Esophagus muscularis mucosa (tissue), 4 donors: ENCODE measurements around the gene PAAF1. TPM values are rescaled to one million over a fixed set of nuclear protein-coding genes. Genes with fewer than 3 reads are reported as not detected.
"Not testable (repeated sequence)": the region's sequence is repeated elsewhere in the genome, so short reads cannot be mapped to it uniquely, and the experiment has no call there.

Experiments used
- DNase-seq: peaks from one replicate; pipeline ENCODE4 v3.0.0-alpha.2; 2017; ENCODE audit errors: extremely low spot score
- H3K27ac ChIP-seq, 4 donors: fragments of 200-600 bp; sonication (generic); replicated peaks in 1 of 4; 1 replicate in 3 of 4; 2 replicates in 1 of 4; pipeline ENCODE4 v1.5.1; 2016 to 2019; ENCODE audit warnings: mild to moderate bottlenecking in 1 of 4
- H3K27me3 ChIP-seq, 4 donors: fragments of 200-600 bp; sonication (generic); one replicate each; pipeline versions ENCODE4 v1.5.1 to v1.6.0; 2016 to 2019
- H3K36me3 ChIP-seq, 4 donors: fragments of 200-600 bp; sonication (generic); one replicate each; pipeline ENCODE4 v1.5.1; 2016 to 2019
- H3K4me1 ChIP-seq, 4 donors: fragments of 200-600 bp; sonication (generic); one replicate each; pipeline ENCODE4 v1.5.1; 2016 to 2019
- H3K4me3 ChIP-seq, 4 donors: fragments of 200-600 bp; sonication (generic); 1 replicate in 2 of 4; 2 replicates in 2 of 4; pipeline ENCODE4 v1.5.1; 2016 to 2019; ENCODE audit warnings: mild to moderate bottlenecking in 4 of 4, moderate library complexity in 1 of 4
- H3K9me3 ChIP-seq, 4 donors: fragments of 200-600 bp; sonication (generic); 1 replicate in 3 of 4; 2 replicates in 1 of 4; pipeline ENCODE4 v1.5.1; 2016 to 2019
- CTCF ChIP-seq, 3 experiments: fragments of 200-600 bp in 2 of 3; fragments of 450-650 bp in 1 of 3; sonication (generic) in 2 of 3; IDR thresholded peaks; one replicate each; pipeline ENCODE4 v1.5.1; 2017 to 2019; ENCODE audit warnings: antibody characterized with exemption in 3 of 3, mild to moderate bottlenecking in 2 of 3, moderate library complexity in 1 of 3
- EP300 ChIP-seq: sonication (generic); formaldehyde crosslinking; IDR thresholded peaks from one replicate; pipeline ENCODE4 v1.6.1; 2017; ENCODE audit warnings: antibody characterized with exemption
- POLR2A ChIP-seq: fragments of 450-650 bp; IDR thresholded peaks from one replicate; pipeline ENCODE4 v1.6.1; 2017; ENCODE audit warnings: antibody characterized with exemption, moderate library complexity, mild to moderate bottlenecking, low read depth
- POLR2AphosphoS5 ChIP-seq, 2 donors: sonication (generic); formaldehyde crosslinking; IDR thresholded peaks; one replicate each; pipeline ENCODE4 v1.6.1; 2017; ENCODE audit warnings: antibody characterized with exemption in 2 of 2
- WGBS: methylation state at CpG from one replicate; pipeline ENCODE4 v1.1.5; 2018; 5-methylcytosine and 5-hydroxymethylcytosine counted together
- intact Hi-C: fragments of 100-400 bp; cut with DNase I; formaldehyde crosslinking; loops from one replicate; pipeline ENCODE4 v1.15.1; 2023
- total RNA-seq, 4 donors: library from RNA; depleted of rRNA; stranded (reverse); fragments of >200 nt; gene quantifications; one replicate each; pipeline versions ENCODE4 v1.1.0 to v1.2.1, GENCODE V29; 2016

Gene PAAF1
- total RNA-seq, 4 donors from 2014 or later: 12.5 to 19.6 (median 18.1) TPM

- WGBS: 91% methylated on average over 7 of the region's 7 CpGs
- intact Hi-C loops: no loop called here
- no peaks in the 10 kb centered on the region for H3K4me1 ChIP-seq
- H3K27me3 ChIP-seq: no peaks in the 10 kb centered on the region
- H3K36me3 ChIP-seq: peaks cover 24 to 71% (median 39%) of the 10 kb centered on the region in 4 donors
- TF ChIP-seq POLR2AphosphoS5 (IDR thresholded peaks at IDR 0.05) (no peak), POLR2A (no peak), EP300 (no peak), CTCF (IDR thresholded peaks at IDR 0.05) (no peak)
- DNase-seq: no peak
- H3K9me3 ChIP-seq: no peaks in the 10 kb centered on the region
- H3K4me3 ChIP-seq: no peak overlapping the region
- H3K27ac ChIP-seq: no peak overlapping the region
Observed at GRCh38 chr11:73932781-73933180, 56.0 kb downstream of the PAAF1 start.

- DNase-seq, intact Hi-C loops, H3K4me1 ChIP-seq, H3K27me3 ChIP-seq, H3K27ac ChIP-seq, H3K4me3 ChIP-seq, H3K9me3 ChIP-seq: not testable (repeated sequence)
- 88% methylated on average over 2 of the region's 25 CpGs for WGBS
- H3K36me3 ChIP-seq: peaks cover 8 to 40% (median 13%) of the 10 kb centered on the region in 4 donors
Observed at GRCh38 chr11:73936047-73936446, 59.2 kb downstream of the PAAF1 start.

- H3K4me1 ChIP-seq: no peaks in the 10 kb centered on the region
- no peaks in the 10 kb centered on the region for H3K9me3 ChIP-seq
- no peak for DNase-seq
- 81% methylated on average over 4 of the region's 4 CpGs for WGBS
- no peak overlapping the region for H3K4me3 ChIP-seq
- H3K36me3 ChIP-seq: peaks cover 0 to 10% (median 2%) of the 10 kb centered on the region in 4 donors
- TF ChIP-seq CTCF (IDR thresholded peaks at IDR 0.05) (no peak), EP300 (no peak), POLR2A (no peak), POLR2AphosphoS5 (IDR thresholded peaks at IDR 0.05) (no peak)
- intact Hi-C loops: no loop called here
- no peaks in the 10 kb centered on the region for H3K27me3 ChIP-seq
- no peak overlapping the region for H3K27ac ChIP-seq
Observed at GRCh38 chr11:73939096-73939495, 62.3 kb downstream of the PAAF1 start.

- TF ChIP-seq POLR2AphosphoS5 (IDR thresholded peaks at IDR 0.05) (no peak), CTCF (IDR thresholded peaks at IDR 0.05) (no peak), EP300 (no peak), POLR2A (no peak)
- 93% methylated on average over 9 of the region's 9 CpGs for WGBS
- no peaks in the 10 kb centered on the region for H3K27me3 ChIP-seq
- H3K4me1 ChIP-seq: no peaks in the 10 kb centered on the region
- H3K36me3 ChIP-seq: no peaks in the 10 kb centered on the region
- no peak overlapping the region for H3K27ac ChIP-seq
- DNase-seq: no peak
- intact Hi-C loops: no loop called here
- no peak overlapping the region for H3K4me3 ChIP-seq
- H3K9me3 ChIP-seq: no peaks in the 10 kb centered on the region
Observed at GRCh38 chr11:73940801-73941570, 64.2 kb downstream of the PAAF1 start.

- no peak overlapping the region for H3K4me3 ChIP-seq
- no peaks in the 10 kb centered on the region for H3K9me3 ChIP-seq
- intact Hi-C loops: no loop called here
- DNase-seq: no peak
- no peak for TF ChIP-seq EP300
- TF ChIP-seq POLR2A: no peak
- no peak for TF ChIP-seq POLR2AphosphoS5 (IDR thresholded peaks at IDR 0.05)
- TF ChIP-seq CTCF (IDR thresholded peaks at IDR 0.05): no peak
- no peaks in the 10 kb centered on the region for H3K27me3 ChIP-seq
- H3K4me1 ChIP-seq: no peaks in the 10 kb centered on the region
- no peaks in the 10 kb centered on the region for H3K36me3 ChIP-seq
- 64% methylated on average over 1 of the region's 1 CpG for WGBS
- no peak overlapping the region for H3K27ac ChIP-seq
Observed at GRCh38 chr11:73942010-73942409, 65.2 kb downstream of the PAAF1 start.
